HFFc6 (cell line): ENCODE results near the gene INPP4B. TPM values are rescaled to one million over a fixed set of nuclear protein-coding genes. Genes with fewer than 3 reads are reported as not detected.

Experiments used
- DNase-seq: peaks from one replicate; pipeline ENCODE4 v3.0.0-alpha.2; 2018
- H3K27ac Mint-ChIP-seq: 2 replicates; pipeline ENCODE4 v1.8.0; 2020; ENCODE audit warnings: mild to moderate bottlenecking, mixed read lengths
- H3K27me3 Mint-ChIP-seq: 2 replicates; pipeline ENCODE4 v1.8.0; 2021; ENCODE audit warnings: mild to moderate bottlenecking, moderate library complexity, mixed read lengths; ENCODE audit not compliant: insufficient read depth
- H3K36me3 Mint-ChIP-seq: 2 replicates; pipeline ENCODE4 v1.8.0; 2021; ENCODE audit warnings: low read depth, mixed read lengths
- H3K4me1 Mint-ChIP-seq: 2 replicates; pipeline ENCODE4 v1.8.0; 2020; ENCODE audit warnings: low read depth, mixed read lengths
- H3K4me3 Mint-ChIP-seq: 2 replicates; pipeline ENCODE4 v1.8.0; 2020; ENCODE audit warnings: mild to moderate bottlenecking, moderate library complexity, mixed read lengths
- H3K9me3 Mint-ChIP-seq: 2 replicates; pipeline ENCODE4 v1.8.0; 2020; ENCODE audit warnings: mild to moderate bottlenecking, mixed read lengths
- total RNA-seq, 6 experiments: library from RNA; stranded (reverse); fragmentation: NEBNext Ultra II Directional; extraction: Animal tissue kit (Norgen Biotek cat#: 25700); gene quantifications; 2 replicates in 1 of 6; 3 replicates in 5 of 6; pipeline ENCODE4 v1.2.3, GENCODE V29; 2021
- TF ChIP-seq, protein P1 (sequence below): fragments of 200-600 bp; sonication (generic); IDR thresholded peaks from 2 replicates; pipeline ENCODE4 v1.5.0; 2021; ENCODE audit warnings: antibody characterized with exemption, mild to moderate bottlenecking

The INPP4B gene
- total RNA-seq, 6 experiments from 2014 or later = 36.1 to 48.9 (median 40.1) TPM

- no peak overlapping the region for H3K27ac Mint-ChIP-seq
- H3K4me3 Mint-ChIP-seq = no peak overlapping the region
- no peaks in the 10 kb centered on the region for H3K36me3 Mint-ChIP-seq
- no peaks in the 10 kb centered on the region for H3K4me1 Mint-ChIP-seq
- DNase-seq = no peak
- H3K27me3 Mint-ChIP-seq = peaks cover 15% of the 10 kb centered on the region; the same call in 1 of the 2 replicates
- TF ChIP-seq, protein P1, sequence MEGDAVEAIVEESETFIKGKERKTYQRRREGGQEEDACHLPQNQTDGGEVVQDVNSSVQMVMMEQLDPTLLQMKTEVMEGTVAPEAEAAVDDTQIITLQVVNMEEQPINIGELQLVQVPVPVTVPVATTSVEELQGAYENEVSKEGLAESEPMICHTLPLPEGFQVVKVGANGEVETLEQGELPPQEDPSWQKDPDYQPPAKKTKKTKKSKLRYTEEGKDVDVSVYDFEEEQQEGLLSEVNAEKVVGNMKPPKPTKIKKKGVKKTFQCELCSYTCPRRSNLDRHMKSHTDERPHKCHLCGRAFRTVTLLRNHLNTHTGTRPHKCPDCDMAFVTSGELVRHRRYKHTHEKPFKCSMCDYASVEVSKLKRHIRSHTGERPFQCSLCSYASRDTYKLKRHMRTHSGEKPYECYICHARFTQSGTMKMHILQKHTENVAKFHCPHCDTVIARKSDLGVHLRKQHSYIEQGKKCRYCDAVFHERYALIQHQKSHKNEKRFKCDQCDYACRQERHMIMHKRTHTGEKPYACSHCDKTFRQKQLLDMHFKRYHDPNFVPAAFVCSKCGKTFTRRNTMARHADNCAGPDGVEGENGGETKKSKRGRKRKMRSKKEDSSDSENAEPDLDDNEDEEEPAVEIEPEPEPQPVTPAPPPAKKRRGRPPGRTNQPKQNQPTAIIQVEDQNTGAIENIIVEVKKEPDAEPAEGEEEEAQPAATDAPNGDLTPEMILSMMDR = no peak
- H3K9me3 Mint-ChIP-seq = no peaks in the 10 kb centered on the region
Observed at GRCh38 chr4:142858446-142858845, 12.3 kb upstream of the INPP4B start.

DNA sequence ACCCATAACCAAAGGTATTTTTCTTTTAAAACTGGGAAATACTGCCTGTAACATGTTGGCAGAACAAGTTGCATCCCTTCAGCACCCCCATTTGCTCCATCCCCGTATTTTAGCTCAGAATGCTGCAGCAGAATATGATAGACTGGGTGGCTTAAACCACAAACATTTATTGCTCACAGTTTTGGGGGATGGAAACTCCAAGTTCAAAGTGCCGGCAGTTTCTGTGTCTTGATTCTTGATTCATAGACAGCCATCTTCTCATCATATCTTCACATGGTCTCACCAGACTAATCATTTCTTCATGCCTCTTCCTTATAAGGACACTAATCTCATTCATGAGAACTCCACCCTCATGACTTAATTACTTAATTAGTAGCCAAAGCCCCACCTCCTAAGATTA is 10.5 kb upstream of the INPP4B start:
- H3K36me3 Mint-ChIP-seq = no peaks in the 10 kb centered on the region
- no peak overlapping the region for H3K27ac Mint-ChIP-seq
- no peak overlapping the region for H3K4me3 Mint-ChIP-seq
- TF ChIP-seq, protein P1 = no peak
- H3K9me3 Mint-ChIP-seq = no peaks in the 10 kb centered on the region
- DNase-seq = no peak
- peaks cover 15% of the 10 kb centered on the region; the same call in 1 of the 2 replicates for H3K27me3 Mint-ChIP-seq
- no peaks in the 10 kb centered on the region for H3K4me1 Mint-ChIP-seq

DNA sequence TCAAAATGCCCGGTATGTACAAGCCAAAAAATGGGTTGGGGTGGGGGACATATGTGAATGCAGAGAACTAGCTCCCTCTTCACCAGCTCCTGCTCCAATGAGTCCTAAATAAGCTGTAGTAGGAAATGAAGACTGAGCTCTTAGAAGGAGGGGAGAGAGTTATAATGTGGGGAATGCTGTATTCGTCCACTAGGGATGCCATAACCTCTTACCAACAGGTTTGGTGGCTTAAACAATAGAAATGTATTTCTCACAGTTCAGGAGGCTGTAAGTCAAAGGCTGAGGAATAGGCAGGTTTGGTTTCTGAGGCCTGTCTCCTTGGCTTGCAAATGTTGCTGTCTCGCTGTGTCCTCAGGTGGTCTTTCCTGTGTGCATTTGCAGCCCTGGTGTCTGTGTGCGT is 4.4 kb upstream of the INPP4B start:
- no peak overlapping the region for H3K4me3 Mint-ChIP-seq
- H3K36me3 Mint-ChIP-seq = no peaks in the 10 kb centered on the region
- no peaks in the 10 kb centered on the region; the same call in 1 of the 2 replicates for H3K27me3 Mint-ChIP-seq
- TF ChIP-seq, protein P1 = peak; percentile 70
- DNase-seq = peak; percentile 11
- H3K4me1 Mint-ChIP-seq = peaks cover 7% of the 10 kb centered on the region; the same call in 1 of the 2 replicates
- H3K27ac Mint-ChIP-seq = no peak overlapping the region
- no peaks in the 10 kb centered on the region for H3K9me3 Mint-ChIP-seq

DNA sequence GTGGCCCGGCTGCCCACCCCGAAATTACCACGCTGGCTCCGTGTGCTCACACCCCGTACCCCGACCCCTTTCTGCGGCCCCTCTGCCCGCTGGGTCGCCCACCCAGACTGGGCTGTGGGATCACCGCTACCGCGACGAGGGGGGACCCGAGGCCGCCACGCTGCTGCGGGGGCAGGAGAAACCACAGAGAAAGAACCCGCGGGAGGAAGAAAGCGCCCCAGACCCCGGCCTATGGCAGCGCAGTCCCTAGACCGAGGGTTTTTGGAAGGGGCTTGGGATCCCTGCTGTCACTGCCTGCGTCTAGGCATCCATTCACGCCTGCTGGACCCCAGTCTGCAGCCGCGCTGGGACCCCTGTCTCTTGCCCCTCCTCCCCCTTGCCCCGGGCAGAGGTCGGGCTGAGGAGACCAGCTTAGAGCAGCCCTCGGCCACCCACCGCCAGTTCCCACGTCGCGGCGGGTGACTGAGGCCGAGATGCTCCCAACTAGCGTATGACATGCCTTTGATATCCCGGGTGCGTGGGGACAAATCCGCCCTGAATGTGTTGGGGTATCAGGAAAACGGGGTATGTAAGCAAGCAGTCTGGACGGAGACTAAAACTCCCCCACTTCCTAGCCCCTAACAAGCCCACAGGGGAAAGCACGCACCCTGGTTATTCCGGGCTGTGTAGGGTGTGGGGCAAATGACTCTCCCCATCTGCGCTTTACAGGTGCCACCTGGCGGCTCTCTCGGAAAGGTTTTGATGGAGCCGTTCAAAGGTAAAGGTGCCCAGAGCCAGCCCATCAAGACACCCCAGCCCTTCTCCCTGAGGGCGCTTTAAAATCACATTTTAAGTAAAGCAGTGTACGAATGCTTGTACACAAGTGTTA is 862 bp upstream of the INPP4B start:
- H3K9me3 Mint-ChIP-seq = no peaks in the 10 kb centered on the region
- H3K27me3 Mint-ChIP-seq = no peaks in the 10 kb centered on the region; the same call in 1 of the 2 replicates
- peaks cover 28% of the 10 kb centered on the region for H3K4me1 Mint-ChIP-seq
- peak overlapping the region; percentile 81 for H3K27ac Mint-ChIP-seq
- H3K36me3 Mint-ChIP-seq = no peaks in the 10 kb centered on the region
- TF ChIP-seq, protein P1 = peak; percentile 67
- peak overlapping the region; percentile 97 for H3K4me3 Mint-ChIP-seq
- peak; percentile 26 for DNase-seq

GRCh38 chr4:142845293-142846107 is 601 bp downstream of the INPP4B start:
- no peak for DNase-seq
- TF ChIP-seq, protein P1 = no peak
- H3K9me3 Mint-ChIP-seq = no peaks in the 10 kb centered on the region
- peaks cover 41% of the 10 kb centered on the region for H3K4me1 Mint-ChIP-seq
- no peaks in the 10 kb centered on the region; the same call in 1 of the 2 replicates for H3K27me3 Mint-ChIP-seq
- H3K27ac Mint-ChIP-seq = peak overlapping the region; percentile 81
- peak overlapping the region; percentile 97 for H3K4me3 Mint-ChIP-seq
- no peaks in the 10 kb centered on the region for H3K36me3 Mint-ChIP-seq
